ENCODE measurements around the gene ARFRP1. TPM values are rescaled to one million over a fixed set of nuclear protein-coding genes. Genes with fewer than 3 reads are reported as not detected.

ARFRP1 gene
- total and polyA plus RNA-seq, 12 donors, result 34.9 to 59.1 (median 40.0) TPM

GRCh38 chr20:63739130-63740069, 31.6 kb upstream of the ARFRP1 start, which contains the start of gene SLC2A4RG:
TSS of gene SLC2A4RG (plus strand) at chr20:63739776. CDS start at chr20:63739913, 137 bp downstream.
- peaks cover 31 to 52% (median 38%) of the 10 kb centered on the region in 9 donors for H3K4me1 ChIP-seq
- intact Hi-C loops (cut with DNase I), result loop anchor here in 1 of 10 donors (10.0 kb wide), 1 partner anchor 85 kb away; the partner anchor contains the start of genes RTEL1 and STMN3

GRCh38 chr20:63738687-63739129, 30.9 kb upstream of the ARFRP1 start:
- whole genome bisulfite sequencing, 2 donors, result 10 to 17% methylated on average over 26 of the region's 26 CpGs
- H3K4me1 ChIP-seq, result peaks cover 31 to 52% (median 38%) of the 10 kb centered on the region in 9 donors
- H3K27ac ChIP-seq, result peak overlapping the region; percentile 72 to 98 (median 95)
- ATAC-seq, result peak; percentile 32 to 53 (median 44)
- peaks cover 0 to 59% (median 26%) of the 10 kb centered on the region in 9 donors for H3K36me3 ChIP-seq
- H3K9me3 ChIP-seq, result no peaks in the 10 kb centered on the region
- DNase-seq, result peak; percentile 67 to 78
- TF ChIP-seq CTCF (IDR thresholded peaks at IDR 0.05), result peak in 1 of 9 donors; percentile 5
- peak overlapping the region; percentile 38 to 79 (median 62) for H3K4me3 ChIP-seq
- intact Hi-C loops (cut with DNase I), result loop anchor here in 1 of 10 donors (10.0 kb wide), 1 partner anchor 84 kb away; the partner anchor contains the start of genes RTEL1 and STMN3
- H3K27me3 ChIP-seq, result peaks cover 0 to 19% (median 0%) of the 10 kb centered on the region in 7 donors

More at GRCh38 chr20:63739130-63740069, 31.6 kb upstream of the ARFRP1 start, which contains the start of gene SLC2A4RG:
- DNase-seq (peak; percentile 79 to 85), ATAC-seq (peak; percentile 60 to 82 (median 67))
- Histone ChIP-seq H3K27ac (peak within 1 kb of the TSS; percentile 86 to 98 (median 95)), H3K4me3 (peak within 1 kb of the TSS; percentile 38 to 86 (median 72)), H3K27me3 (peaks cover 0 to 19% (median 0%) of the 10 kb centered on the region in 7 donors), H3K9me3 (no peaks in the 10 kb centered on the region), H3K36me3 (peaks cover 0 to 59% (median 25%) of the 10 kb centered on the region in 9 donors)
- no peak for TF ChIP-seq CTCF (IDR thresholded peaks at IDR 0.05)
- 0 to 1% methylated on average over 72 to 121 of the region's 136 CpGs for WGBS, 2 donors

- H3K4me3 ChIP-seq, result peak overlapping the region; percentile 1 to 79 (median 61)
- H3K9me3 ChIP-seq, result no peaks in the 10 kb centered on the region
- ATAC-seq (no peak), DNase-seq (no peak)
- H3K36me3 ChIP-seq, result peaks cover 0 to 59% (median 26%) of the 10 kb centered on the region in 9 donors
- H3K27me3 ChIP-seq, result peaks cover 0 to 19% (median 0%) of the 10 kb centered on the region in 7 donors
- H3K4me1 ChIP-seq, result peaks cover 31 to 52% (median 38%) of the 10 kb centered on the region in 9 donors
- 30% methylated on average over 32 to 43 of the region's 43 CpGs for WGBS, 2 donors
- intact Hi-C loops (cut with DNase I), result loop anchor here in 1 of 10 donors (10.0 kb wide), 1 partner anchor 83 kb away; the partner anchor contains the start of genes RTEL1 and STMN3
- peak overlapping the region in 8 of 10 donors; percentile 89 to 97 (median 95) for H3K27ac ChIP-seq
- no peak for TF ChIP-seq CTCF (IDR thresholded peaks at IDR 0.05)
Observed at GRCh38 chr20:63737945-63738686, 30.3 kb upstream of the ARFRP1 start.

Measured in heart right ventricle (tissue), 16 donors.